ENCODE results near the gene C19orf67.

C19orf67 gene

DNA sequence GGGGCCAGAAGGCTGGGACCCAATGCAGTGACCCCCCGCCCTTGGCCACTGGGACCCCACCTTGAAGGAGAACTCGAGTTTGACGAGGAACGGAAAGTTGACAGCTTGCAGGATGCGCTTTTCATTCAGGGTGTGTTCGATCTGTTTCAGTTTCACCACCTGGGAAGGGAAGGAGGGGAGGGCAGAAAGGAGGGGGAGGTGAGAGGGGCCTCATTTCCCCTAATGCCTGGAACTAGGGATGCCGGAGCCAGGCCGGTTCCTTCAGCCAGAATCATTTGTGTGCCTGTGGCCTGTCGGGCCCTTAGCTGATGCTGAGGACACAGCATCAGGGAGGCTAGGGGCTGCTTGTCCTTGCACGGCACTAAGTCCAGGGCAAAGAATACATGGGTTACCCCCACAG, 17.2 kb upstream of the C19orf67 start:
- Histone ChIP-seq H4K20me1 (ENCODE audit: insufficient read depth, low read length) (no peaks in the 10 kb centered on the region), H3K9me3 (ENCODE audit: insufficient read depth, low read length) (no peaks in the 10 kb centered on the region), H3K9ac (ENCODE audit: low read length) (no peak overlapping the region), H3K36me3 (replicated peaks; ENCODE audit: low read depth, low read length) (peaks cover 12% of the 10 kb centered on the region), H3K4me3 (ENCODE audit: low read length) (no peak overlapping the region), H3K4me2 (ENCODE audit: low read length) (no peak overlapping the region), H3K27me3 (ENCODE audit: low read depth, low read length) (no peaks in the 10 kb centered on the region), H3K27ac (ENCODE audit: low read length) (no peak overlapping the region), H2AFZ (ENCODE audit: low read depth, low read length) (no peak overlapping the region), H3K4me1 (ENCODE audit: low read length) (no peaks in the 10 kb centered on the region), H3K79me2 (ENCODE audit: low read length) (no peaks in the 10 kb centered on the region)
- no peak for TF ChIP-seq CTCF (IDR thresholded peaks at IDR 0.05; ENCODE audit: low read depth, low read length)
- no peak for TF ChIP-seq EZH2phosphoT487 (IDR thresholded peaks at IDR 0.05; ENCODE audit: low read depth)

- Histone ChIP-seq H2AFZ (ENCODE audit: low read depth, low read length) (no peak overlapping the region), H3K27ac (ENCODE audit: low read length) (no peak overlapping the region), H4K20me1 (ENCODE audit: insufficient read depth, low read length) (no peaks in the 10 kb centered on the region), H3K9me3 (ENCODE audit: insufficient read depth, low read length) (no peaks in the 10 kb centered on the region), H3K4me3 (ENCODE audit: low read length) (no peak overlapping the region), H3K27me3 (ENCODE audit: low read depth, low read length) (no peaks in the 10 kb centered on the region), H3K4me1 (ENCODE audit: low read length) (no peaks in the 10 kb centered on the region), H3K79me2 (ENCODE audit: low read length) (no peaks in the 10 kb centered on the region), H3K9ac (ENCODE audit: low read length) (no peak overlapping the region), H3K4me2 (ENCODE audit: low read length) (no peak overlapping the region), H3K36me3 (replicated peaks; ENCODE audit: low read depth, low read length) (peaks cover 12% of the 10 kb centered on the region)
- no peak for TF ChIP-seq CTCF (IDR thresholded peaks at IDR 0.05; ENCODE audit: low read depth, low read length)
- no peak for TF ChIP-seq EZH2phosphoT487 (IDR thresholded peaks at IDR 0.05; ENCODE audit: low read depth)
Observed at GRCh38 chr19:14102102-14102696, 16.6 kb upstream of the C19orf67 start.

GRCh38 chr19:14101003-14101545, 15.5 kb upstream of the C19orf67 start:
- Histone ChIP-seq H3K9ac (ENCODE audit: low read length) (no peak overlapping the region), H3K4me1 (ENCODE audit: low read length) (no peaks in the 10 kb centered on the region), H3K27me3 (ENCODE audit: low read depth, low read length) (no peaks in the 10 kb centered on the region), H3K4me2 (ENCODE audit: low read length) (no peak overlapping the region), H4K20me1 (ENCODE audit: insufficient read depth, low read length) (no peaks in the 10 kb centered on the region), H2AFZ (ENCODE audit: low read depth, low read length) (no peak overlapping the region), H3K79me2 (ENCODE audit: low read length) (no peaks in the 10 kb centered on the region), H3K9me3 (ENCODE audit: insufficient read depth, low read length) (no peaks in the 10 kb centered on the region), H3K36me3 (replicated peaks; ENCODE audit: low read depth, low read length) (peaks cover 12% of the 10 kb centered on the region), H3K4me3 (ENCODE audit: low read length) (no peak overlapping the region), H3K27ac (ENCODE audit: low read length) (no peak overlapping the region)
- TF ChIP-seq CTCF (IDR thresholded peaks at IDR 0.05; ENCODE audit: low read depth, low read length) (no peak), EZH2phosphoT487 (IDR thresholded peaks at IDR 0.05; ENCODE audit: low read depth) (no peak)

GRCh38 chr19:14097532-14098151, 12.1 kb upstream of the C19orf67 start:
- Histone ChIP-seq H2AFZ (ENCODE audit: low read depth, low read length) (no peak overlapping the region), H3K4me1 (ENCODE audit: low read length) (no peaks in the 10 kb centered on the region), H3K4me3 (ENCODE audit: low read length) (no peak overlapping the region), H3K9me3 (ENCODE audit: insufficient read depth, low read length) (peaks cover 7% of the 10 kb centered on the region; the same call in 1 of the 2 replicates), H3K27ac (ENCODE audit: low read length) (no peak overlapping the region), H3K4me2 (ENCODE audit: low read length) (no peak overlapping the region), H3K79me2 (ENCODE audit: low read length) (no peaks in the 10 kb centered on the region), H3K36me3 (replicated peaks; ENCODE audit: low read depth, low read length) (peaks cover 18% of the 10 kb centered on the region), H3K27me3 (ENCODE audit: low read depth, low read length) (no peaks in the 10 kb centered on the region), H4K20me1 (ENCODE audit: insufficient read depth, low read length) (no peaks in the 10 kb centered on the region), H3K9ac (ENCODE audit: low read length) (no peak overlapping the region)
- TF ChIP-seq CTCF (IDR thresholded peaks at IDR 0.05; ENCODE audit: low read depth, low read length), result 0 out of 2 replicates have a peak, but pooled peaks have one; percentile 7
- TF ChIP-seq EZH2phosphoT487 (IDR thresholded peaks at IDR 0.05; ENCODE audit: low read depth), result no peak

Data from OCI-LY3 (cell line).